ENCODE data around the gene ACTN2. TPM values are rescaled to one million over a fixed set of nuclear protein-coding genes. Genes with fewer than 3 reads are reported as not detected.

The ACTN2 gene
- total RNA-seq, 2 experiments from 2014 or later: 0.11 to 0.18 TPM

DNA sequence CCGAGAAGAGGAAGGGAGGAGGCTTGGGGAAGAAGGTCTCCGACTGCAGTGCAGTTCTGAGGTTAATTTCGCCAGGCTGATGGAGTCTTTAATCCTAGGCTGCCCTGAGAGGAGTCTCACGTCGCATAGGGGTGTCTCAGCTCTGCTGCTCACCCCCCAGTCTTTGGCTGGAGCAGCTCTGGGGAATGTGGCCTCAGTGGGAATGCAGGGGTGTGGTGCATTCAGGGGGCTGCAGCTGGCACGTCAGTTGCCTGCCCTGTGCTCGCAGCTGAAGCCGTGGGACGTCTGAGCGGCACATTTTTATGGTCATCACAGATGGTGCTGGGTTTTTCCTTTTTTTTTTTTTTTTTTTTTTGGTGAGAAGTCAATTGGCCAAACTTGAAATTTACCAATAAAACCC is 38.2 kb downstream of the ACTN2 start:
- POLR2A ChIA-PET: no interaction called here
- H3K27me3 Mint-ChIP-seq: peaks cover 4% of the 10 kb centered on the region
- TF ChIP-seq, protein P1, sequence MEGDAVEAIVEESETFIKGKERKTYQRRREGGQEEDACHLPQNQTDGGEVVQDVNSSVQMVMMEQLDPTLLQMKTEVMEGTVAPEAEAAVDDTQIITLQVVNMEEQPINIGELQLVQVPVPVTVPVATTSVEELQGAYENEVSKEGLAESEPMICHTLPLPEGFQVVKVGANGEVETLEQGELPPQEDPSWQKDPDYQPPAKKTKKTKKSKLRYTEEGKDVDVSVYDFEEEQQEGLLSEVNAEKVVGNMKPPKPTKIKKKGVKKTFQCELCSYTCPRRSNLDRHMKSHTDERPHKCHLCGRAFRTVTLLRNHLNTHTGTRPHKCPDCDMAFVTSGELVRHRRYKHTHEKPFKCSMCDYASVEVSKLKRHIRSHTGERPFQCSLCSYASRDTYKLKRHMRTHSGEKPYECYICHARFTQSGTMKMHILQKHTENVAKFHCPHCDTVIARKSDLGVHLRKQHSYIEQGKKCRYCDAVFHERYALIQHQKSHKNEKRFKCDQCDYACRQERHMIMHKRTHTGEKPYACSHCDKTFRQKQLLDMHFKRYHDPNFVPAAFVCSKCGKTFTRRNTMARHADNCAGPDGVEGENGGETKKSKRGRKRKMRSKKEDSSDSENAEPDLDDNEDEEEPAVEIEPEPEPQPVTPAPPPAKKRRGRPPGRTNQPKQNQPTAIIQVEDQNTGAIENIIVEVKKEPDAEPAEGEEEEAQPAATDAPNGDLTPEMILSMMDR (IDR thresholded peaks at IDR 0.05): no peak
- DNase-seq (no peak), ATAC-seq (no peak)
- H3K4me1 Mint-ChIP-seq (ENCODE audit: low read depth): no peaks in the 10 kb centered on the region
- H3K4me3 Mint-ChIP-seq: no peak overlapping the region
- no peaks in the 10 kb centered on the region for H3K9me3 Mint-ChIP-seq
- CTCF ChIA-PET: no interaction called here
- H3K36me3 Mint-ChIP-seq (ENCODE audit: low read depth): no peaks in the 10 kb centered on the region
- intact Hi-C loops (cut with micrococcal nuclease): no loop called here
- no peak overlapping the region for H3K27ac Mint-ChIP-seq

DNA sequence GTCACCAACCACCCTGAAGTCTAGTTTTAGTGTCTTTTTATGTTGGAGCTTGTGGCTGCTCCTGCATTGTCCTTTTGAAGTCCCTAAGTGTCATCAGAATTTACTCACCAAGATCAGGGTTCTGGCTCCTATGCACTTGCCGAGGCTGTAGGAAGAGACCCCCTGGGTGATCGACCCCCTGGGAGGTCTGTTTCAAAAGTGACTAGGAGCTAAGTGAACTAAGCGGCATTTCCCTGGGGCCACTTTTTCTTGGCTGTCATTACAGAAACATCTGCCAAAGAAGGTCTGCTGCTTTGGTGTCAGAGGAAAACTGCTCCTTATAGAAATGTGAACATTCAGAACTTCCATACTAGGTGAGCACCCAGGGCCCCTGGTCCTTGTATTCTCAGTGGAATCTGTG is 39.4 kb downstream of the ACTN2 start:
- peaks cover 4% of the 10 kb centered on the region for H3K27me3 Mint-ChIP-seq
- H3K36me3 Mint-ChIP-seq (ENCODE audit: low read depth): no peaks in the 10 kb centered on the region
- H3K4me3 Mint-ChIP-seq: no peak overlapping the region
- POLR2A ChIA-PET: no interaction called here
- ATAC-seq (no peak), DNase-seq (no peak)
- CTCF ChIA-PET: no interaction called here
- H3K27ac Mint-ChIP-seq: no peak overlapping the region
- H3K4me1 Mint-ChIP-seq (ENCODE audit: low read depth): no peaks in the 10 kb centered on the region
- intact Hi-C loops (cut with micrococcal nuclease): no loop called here
- TF ChIP-seq, protein P1 (IDR thresholded peaks at IDR 0.05): no peak
- no peaks in the 10 kb centered on the region for H3K9me3 Mint-ChIP-seq

DNA sequence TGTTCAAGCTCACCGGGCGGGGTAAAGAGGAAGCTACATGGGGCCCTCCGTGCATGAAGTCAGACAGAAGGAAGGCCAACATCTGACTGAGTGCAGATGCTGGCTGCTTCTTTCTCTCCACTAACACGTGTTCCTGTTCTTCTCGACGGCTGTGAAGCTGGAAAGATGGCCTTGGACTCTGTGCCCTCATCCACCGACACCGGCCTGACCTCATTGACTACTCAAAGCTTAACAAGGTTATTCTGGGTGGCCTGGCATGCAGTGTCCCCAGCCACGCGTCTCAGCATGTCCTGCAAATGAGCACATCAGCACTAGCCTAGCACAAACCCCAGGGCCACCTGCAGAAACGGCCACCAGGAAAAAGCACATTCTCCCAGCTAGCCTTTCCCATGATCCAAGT is 41.2 kb downstream of the ACTN2 start:
- ChIA-PET POLR2A (no interaction called here), CTCF (no interaction called here)
- Mint-ChIP-seq H3K4me3 (no peak overlapping the region), H3K27me3 (peaks cover 3% of the 10 kb centered on the region), H3K9me3 (no peaks in the 10 kb centered on the region), H3K36me3 (ENCODE audit: low read depth) (no peaks in the 10 kb centered on the region), H3K4me1 (ENCODE audit: low read depth) (no peaks in the 10 kb centered on the region), H3K27ac (no peak overlapping the region)
- no peak for ATAC-seq
- no peak for DNase-seq
- TF ChIP-seq, protein P1 (IDR thresholded peaks at IDR 0.05): no peak
- intact Hi-C loops (cut with micrococcal nuclease): no loop called here

DNA sequence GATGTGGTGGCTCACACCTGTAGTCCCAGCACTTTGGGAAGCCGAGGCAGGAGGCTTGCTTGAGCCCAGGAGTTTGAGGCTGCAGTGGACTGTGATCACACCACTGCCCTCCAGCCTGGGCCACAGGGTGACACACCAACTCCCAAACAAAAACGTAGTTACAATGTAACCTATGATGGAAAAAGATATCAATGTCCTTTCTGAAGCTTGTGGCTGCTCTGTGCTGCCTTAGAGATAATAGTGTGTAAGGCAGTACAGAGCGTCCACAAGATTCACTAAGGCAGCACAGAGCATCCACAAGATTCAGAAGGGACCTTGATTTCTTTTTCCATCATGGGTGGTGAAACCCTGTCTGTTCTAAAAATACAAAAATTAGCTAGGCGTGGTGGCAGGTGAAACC is 42.5 kb downstream of the ACTN2 start:
- POLR2A ChIA-PET: no interaction called here
- intact Hi-C loops (cut with micrococcal nuclease): no loop called here
- Mint-ChIP-seq H3K4me1 (ENCODE audit: low read depth) (no peaks in the 10 kb centered on the region), H3K4me3 (no peak overlapping the region), H3K27me3 (peaks cover 3% of the 10 kb centered on the region), H3K36me3 (ENCODE audit: low read depth) (no peaks in the 10 kb centered on the region), H3K27ac (no peak overlapping the region), H3K9me3 (no peaks in the 10 kb centered on the region)
- ATAC-seq (no peak), DNase-seq (no peak)
- CTCF ChIA-PET: no interaction called here
- TF ChIP-seq, protein P1 (IDR thresholded peaks at IDR 0.05): no peak

DNA sequence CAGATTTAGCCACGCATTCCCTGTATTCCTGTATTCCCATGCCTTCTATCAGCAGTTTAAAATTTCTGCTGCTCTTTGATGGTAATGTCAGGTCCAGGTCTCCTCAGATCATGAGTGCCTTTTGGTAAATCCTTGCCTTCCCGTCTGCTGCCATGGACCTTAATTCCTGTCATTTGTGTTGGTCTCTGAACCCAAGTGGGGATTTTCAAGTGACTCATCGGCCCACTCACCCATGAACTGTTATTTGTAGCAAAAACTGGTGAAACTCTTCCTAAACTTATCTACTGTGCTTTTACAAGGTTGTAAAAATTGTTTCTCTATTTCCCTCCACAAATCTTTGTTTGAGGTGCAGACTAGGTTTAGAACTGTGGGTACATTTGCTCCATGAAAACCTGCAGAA is 47.4 kb downstream of the ACTN2 start:
- no peak overlapping the region for H3K27ac Mint-ChIP-seq
- ATAC-seq: no peak

More for the DNA sequence above, 47.4 kb downstream of the ACTN2 start:
- no peaks in the 10 kb centered on the region for H3K9me3 Mint-ChIP-seq
- CTCF ChIA-PET: no interaction called here
- intact Hi-C loops (cut with micrococcal nuclease): no loop called here
- H3K4me1 Mint-ChIP-seq (ENCODE audit: low read depth): peaks cover 2% of the 10 kb centered on the region
- TF ChIP-seq, protein P1 (IDR thresholded peaks at IDR 0.05): no peak
- H3K36me3 Mint-ChIP-seq (ENCODE audit: low read depth): no peaks in the 10 kb centered on the region
- no peak for DNase-seq
- POLR2A ChIA-PET: no interaction called here
- no peak overlapping the region for H3K4me3 Mint-ChIP-seq
- peaks cover 2% of the 10 kb centered on the region for H3K27me3 Mint-ChIP-seq
